Measurements from ENCODE around the gene TMF1. TPM values are rescaled to one million over a fixed set of nuclear protein-coding genes. Genes with fewer than 3 reads are reported as not detected.
A peak's percentile ranks its signal among the peaks of the same experiment; 100 is the strongest.

TMF1 gene
- total RNA-seq, 1 donor from 2014 or later = 34.6 TPM

DNA sequence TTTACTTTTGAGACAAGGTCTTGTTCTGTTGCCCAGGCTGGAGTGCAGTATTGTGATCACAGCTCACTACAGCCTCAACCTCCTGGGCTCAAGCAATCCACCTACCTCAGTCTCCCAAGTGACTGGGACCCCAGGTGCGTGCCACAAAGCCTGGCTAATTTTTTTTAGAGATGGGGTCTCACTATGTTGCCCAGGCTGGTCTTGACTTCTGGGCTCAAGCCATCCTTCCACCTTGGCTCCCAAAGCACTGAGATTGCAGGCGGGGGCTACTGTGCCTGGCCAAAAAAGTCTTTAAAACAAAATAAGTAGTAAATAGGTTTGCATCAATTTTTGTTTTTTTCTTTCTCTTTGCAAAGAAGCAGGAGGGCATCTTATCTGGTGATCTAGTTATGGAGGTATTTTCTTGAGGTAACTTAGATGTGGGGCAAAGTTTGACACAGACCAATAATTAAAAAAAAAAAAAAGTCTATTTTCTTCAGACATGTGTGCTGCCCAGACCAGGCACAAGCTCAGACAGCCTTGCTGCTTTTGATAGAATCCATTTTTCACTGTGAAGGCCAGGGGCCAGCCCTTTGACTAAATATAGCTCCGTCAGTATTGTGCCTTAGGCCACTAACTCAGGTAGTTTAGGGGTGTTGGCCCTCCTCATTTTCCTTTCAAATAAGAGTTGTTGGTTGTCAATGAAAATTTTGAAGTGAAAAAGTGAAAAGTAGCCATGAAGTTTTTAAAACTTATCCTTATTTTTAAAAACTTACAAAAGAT lies 35.1 kb upstream of the TMF1 start:
- Mint-ChIP-seq H3K9me3 (no peaks in the 10 kb centered on the region), H3K27ac (no peak overlapping the region), H3K27me3 (no peaks in the 10 kb centered on the region), H3K4me3 (peak overlapping the region; percentile 23), H3K36me3 (peaks cover 3% of the 10 kb centered on the region), H3K4me1 (ENCODE audit: unreplicated experiment) (peaks cover 52% of the 10 kb centered on the region)
- TF ChIP-seq, protein P1, sequence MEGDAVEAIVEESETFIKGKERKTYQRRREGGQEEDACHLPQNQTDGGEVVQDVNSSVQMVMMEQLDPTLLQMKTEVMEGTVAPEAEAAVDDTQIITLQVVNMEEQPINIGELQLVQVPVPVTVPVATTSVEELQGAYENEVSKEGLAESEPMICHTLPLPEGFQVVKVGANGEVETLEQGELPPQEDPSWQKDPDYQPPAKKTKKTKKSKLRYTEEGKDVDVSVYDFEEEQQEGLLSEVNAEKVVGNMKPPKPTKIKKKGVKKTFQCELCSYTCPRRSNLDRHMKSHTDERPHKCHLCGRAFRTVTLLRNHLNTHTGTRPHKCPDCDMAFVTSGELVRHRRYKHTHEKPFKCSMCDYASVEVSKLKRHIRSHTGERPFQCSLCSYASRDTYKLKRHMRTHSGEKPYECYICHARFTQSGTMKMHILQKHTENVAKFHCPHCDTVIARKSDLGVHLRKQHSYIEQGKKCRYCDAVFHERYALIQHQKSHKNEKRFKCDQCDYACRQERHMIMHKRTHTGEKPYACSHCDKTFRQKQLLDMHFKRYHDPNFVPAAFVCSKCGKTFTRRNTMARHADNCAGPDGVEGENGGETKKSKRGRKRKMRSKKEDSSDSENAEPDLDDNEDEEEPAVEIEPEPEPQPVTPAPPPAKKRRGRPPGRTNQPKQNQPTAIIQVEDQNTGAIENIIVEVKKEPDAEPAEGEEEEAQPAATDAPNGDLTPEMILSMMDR (conservative IDR thresholded peaks at IDR 0.05) = no peak
- no peak for DNase-seq (ENCODE audit: extremely low spot score, unreplicated experiment)

DNA sequence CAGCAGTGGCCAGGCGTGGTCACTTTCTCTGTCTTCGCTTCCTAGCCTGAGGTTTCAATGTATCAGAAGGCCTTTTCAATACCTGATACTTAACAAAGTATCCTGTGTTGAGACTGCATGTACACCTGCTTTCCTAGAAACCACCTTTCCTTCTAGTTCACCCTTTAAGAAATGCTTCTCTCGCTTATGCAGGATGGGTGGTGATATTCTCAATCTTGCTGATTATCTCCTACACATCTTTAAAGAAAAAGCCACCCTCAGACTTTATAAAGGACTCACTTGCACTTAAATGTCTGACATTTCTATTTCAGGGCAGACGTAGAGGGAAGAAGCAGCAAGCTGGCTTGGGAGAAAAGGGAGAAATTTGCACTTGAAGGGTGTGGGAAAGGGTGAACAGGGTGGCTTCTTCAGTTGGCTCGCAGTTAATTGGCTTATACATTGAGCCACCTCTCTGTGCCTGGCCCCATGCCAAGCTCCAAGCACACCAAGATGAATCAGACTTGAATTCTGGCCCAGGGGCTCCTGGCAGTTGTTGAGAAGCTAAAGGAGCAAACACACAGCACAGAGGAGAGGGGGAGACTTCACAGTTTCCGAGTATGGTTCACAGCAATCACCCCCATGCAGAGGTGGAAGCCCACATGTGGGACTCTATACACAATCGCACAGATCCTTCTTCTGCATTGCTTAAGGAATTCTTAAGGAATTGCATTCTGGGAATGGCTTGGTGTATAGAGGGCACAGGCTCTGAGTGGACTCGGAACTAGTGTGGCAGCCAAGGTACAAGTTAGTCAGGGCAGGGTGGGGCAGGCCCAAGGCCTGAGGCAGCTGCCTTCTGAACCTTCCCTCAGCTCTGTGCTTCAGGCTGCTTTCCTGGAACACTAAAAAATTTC lies 33.9 kb upstream of the TMF1 start:
- peaks cover 50% of the 10 kb centered on the region for H3K4me1 Mint-ChIP-seq (ENCODE audit: unreplicated experiment)
- H3K27ac Mint-ChIP-seq = peak overlapping the region; percentile 83
- DNase-seq (ENCODE audit: extremely low spot score, unreplicated experiment) = no peak
- H3K9me3 Mint-ChIP-seq = no peaks in the 10 kb centered on the region
- no peaks in the 10 kb centered on the region for H3K36me3 Mint-ChIP-seq
- no peaks in the 10 kb centered on the region for H3K27me3 Mint-ChIP-seq
- TF ChIP-seq, protein P1 (conservative IDR thresholded peaks at IDR 0.05) = no peak
- H3K4me3 Mint-ChIP-seq = peak overlapping the region; percentile 94

- DNase-seq (ENCODE audit: extremely low spot score, unreplicated experiment) = no peak
- Mint-ChIP-seq H3K27ac (peak overlapping the region; percentile 83), H3K4me3 (peak overlapping the region; percentile 94), H3K4me1 (ENCODE audit: unreplicated experiment) (peaks cover 57% of the 10 kb centered on the region), H3K27me3 (no peaks in the 10 kb centered on the region), H3K36me3 (no peaks in the 10 kb centered on the region), H3K9me3 (no peaks in the 10 kb centered on the region)
- TF ChIP-seq, protein P1 (conservative IDR thresholded peaks at IDR 0.05) = no peak
Observed at GRCh38 chr3:69085168-69085832, 33.2 kb upstream of the TMF1 start.

DNA sequence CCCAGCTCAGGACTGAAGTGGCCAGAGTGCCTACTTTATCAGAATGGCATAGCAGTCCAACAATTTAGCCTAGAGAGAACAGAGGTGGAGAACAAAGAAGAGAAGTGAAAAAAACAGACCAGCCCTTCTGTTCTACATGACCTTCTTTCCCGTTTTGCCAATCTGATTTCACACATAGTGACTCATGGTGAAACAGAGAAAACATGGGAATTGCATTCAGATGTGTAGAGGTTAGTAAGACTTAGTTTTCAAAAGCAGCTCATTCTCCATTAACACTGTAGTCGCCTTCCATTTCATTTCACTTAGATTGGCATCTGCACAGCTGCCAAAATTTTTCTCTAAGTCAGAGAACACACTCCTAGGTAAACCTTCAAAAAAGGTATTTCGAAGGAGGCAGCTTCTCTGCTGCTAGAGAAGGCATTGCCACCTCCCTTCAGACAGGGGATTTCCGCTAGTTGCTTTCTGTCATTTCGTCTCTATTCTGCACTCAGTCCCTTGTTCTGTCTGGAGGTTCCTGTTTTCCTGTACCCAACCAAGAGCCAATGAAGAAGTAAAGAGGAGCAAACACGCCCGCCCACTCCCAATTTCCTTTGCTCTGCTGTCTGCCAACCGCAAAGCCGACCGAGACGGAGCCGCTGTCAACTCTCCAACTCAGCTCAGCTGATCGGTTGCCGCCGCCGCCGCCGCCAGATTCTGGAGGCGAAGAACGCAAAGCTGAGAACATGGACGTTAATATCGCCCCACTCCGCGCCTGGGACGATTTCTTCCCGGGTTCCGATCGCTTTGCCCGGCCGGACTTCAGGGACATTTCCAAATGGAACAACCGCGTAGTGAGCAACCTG lies 32.4 kb upstream of the TMF1 start, which contains the start of gene ARL6IP5:
TSS of gene ARL6IP5 (plus strand) at position 612 of the 842 bp plus-strand sequence. CDS start at position 723, 111 bp downstream.
- Mint-ChIP-seq H3K27me3 (no peaks in the 10 kb centered on the region), H3K27ac (peak within 1 kb of the TSS; percentile 83), H3K9me3 (no peaks in the 10 kb centered on the region), H3K36me3 (no peaks in the 10 kb centered on the region), H3K4me3 (peak within 1 kb of the TSS; percentile 94), H3K4me1 (ENCODE audit: unreplicated experiment) (peaks cover 50% of the 10 kb centered on the region)
- TF ChIP-seq, protein P1 (conservative IDR thresholded peaks at IDR 0.05) = no peak
- DNase-seq (ENCODE audit: extremely low spot score, unreplicated experiment) = peak; percentile 89

- peaks cover 53% of the 10 kb centered on the region for H3K4me1 Mint-ChIP-seq (ENCODE audit: unreplicated experiment)
- no peaks in the 10 kb centered on the region for H3K27me3 Mint-ChIP-seq
- H3K27ac Mint-ChIP-seq = peak overlapping the region; percentile 87
Observed at GRCh38 chr3:69082805-69083204, 30.7 kb upstream of the TMF1 start.

More at GRCh38 chr3:69082805-69083204, 30.7 kb upstream of the TMF1 start:
- Mint-ChIP-seq H3K4me3 (peak overlapping the region; percentile 71), H3K36me3 (no peaks in the 10 kb centered on the region), H3K9me3 (no peaks in the 10 kb centered on the region)
- TF ChIP-seq, protein P1 (conservative IDR thresholded peaks at IDR 0.05) = no peak
- DNase-seq (ENCODE audit: extremely low spot score, unreplicated experiment) = no peak
